ENCODE results near the gene NCOA1.

The NCOA1 gene

DNA sequence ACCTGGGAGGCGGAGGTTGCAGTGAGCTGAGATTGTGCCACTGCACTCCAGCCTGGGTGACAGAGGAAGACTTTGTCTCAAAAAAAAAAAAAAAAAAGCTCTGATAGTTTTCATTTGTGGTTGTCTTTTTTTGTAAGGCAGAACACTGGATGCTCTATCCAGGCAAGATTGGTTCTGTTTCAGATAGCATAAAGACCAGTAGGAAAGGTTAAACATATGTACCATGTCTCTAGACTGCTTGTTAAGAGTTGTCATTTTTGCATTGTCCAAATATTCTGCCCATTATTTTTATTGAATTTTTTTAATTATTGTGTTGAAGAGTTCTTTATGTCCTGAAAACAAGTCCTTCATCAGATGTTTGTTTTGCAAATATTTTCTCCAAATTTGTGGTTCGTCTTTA is 60.0 kb downstream of the NCOA1 start:
- H2BK12ac ChIP-seq (ENCODE audit: low read length) = no peak overlapping the region
- H3K23ac ChIP-seq (ENCODE audit: low read depth, low read length, poor library complexity) = no peak overlapping the region
- no peaks in the 10 kb centered on the region for H3K4me1 ChIP-seq (ENCODE audit: control insufficient read depth in 2 of 2, insufficient read depth in 1 of 2, low read depth in 1 of 2, low read length in 2 of 2)
- peaks cover 0 to 4% of the 10 kb centered on the region in 2 donors for H3K36me3 ChIP-seq (replicated peaks in 1 of 2; ENCODE audit: control insufficient read depth in 2 of 2, insufficient read depth in 2 of 2, low read length in 2 of 2)
- H3K14ac ChIP-seq (ENCODE audit: low read length) = no peak overlapping the region
- no peak overlapping the region for H2AFZ ChIP-seq (ENCODE audit: low read length)
- H3K18ac ChIP-seq (ENCODE audit: low read length) = no peak overlapping the region
- no peak overlapping the region for H2AK5ac ChIP-seq (ENCODE audit: low read depth, low read length)
- H3K79me1 ChIP-seq (ENCODE audit: low read depth, low read length) = peaks cover 1% of the 10 kb centered on the region
- no peak overlapping the region for H3K4me3 ChIP-seq (ENCODE audit: low read length in 2 of 2)
- no peak overlapping the region for H4K91ac ChIP-seq (ENCODE audit: low read depth, low read length, poor library complexity)
- no CpG with 5 or more reads among the region's 2 CpGs for WGBS, 2 donors (ENCODE audit: extremely low coverage in 2 of 2, insufficient read length in 2 of 2, insufficient replicate concordance in 1 of 2)
- H3K4ac ChIP-seq (ENCODE audit: low read length) = no peak overlapping the region
- H3K4me2 ChIP-seq (ENCODE audit: insufficient read depth, low read length, poor library complexity, severe bottlenecking) = no peak overlapping the region
- H3K9ac ChIP-seq (ENCODE audit: low read depth, low read length, poor library complexity) = no peak overlapping the region
- DNase-seq (ENCODE audit: low spot score) = no peak
- H2BK15ac ChIP-seq (ENCODE audit: low read length) = no peak overlapping the region
- no peaks in the 10 kb centered on the region for H3K27me3 ChIP-seq (ENCODE audit: control insufficient read depth in 3 of 3, insufficient read depth in 3 of 3, low read depth in 1 of 3, low read length in 3 of 3)
- H2BK120ac ChIP-seq (ENCODE audit: low read depth, low read length) = no peak overlapping the region
- no peak overlapping the region for H4K8ac ChIP-seq (ENCODE audit: low read depth, low read length)
- H3K9me3 ChIP-seq (replicated peaks in 1 of 2; ENCODE audit: control insufficient read depth in 2 of 2, insufficient read depth in 1 of 2, low read depth in 1 of 2, low read length in 2 of 2) = peaks cover 0 to 18% of the 10 kb centered on the region in 2 donors
- no peak overlapping the region for H2BK5ac ChIP-seq (ENCODE audit: low read length)
- H3K27ac ChIP-seq (replicated peaks; ENCODE audit: low read length) = no peak overlapping the region

DNA sequence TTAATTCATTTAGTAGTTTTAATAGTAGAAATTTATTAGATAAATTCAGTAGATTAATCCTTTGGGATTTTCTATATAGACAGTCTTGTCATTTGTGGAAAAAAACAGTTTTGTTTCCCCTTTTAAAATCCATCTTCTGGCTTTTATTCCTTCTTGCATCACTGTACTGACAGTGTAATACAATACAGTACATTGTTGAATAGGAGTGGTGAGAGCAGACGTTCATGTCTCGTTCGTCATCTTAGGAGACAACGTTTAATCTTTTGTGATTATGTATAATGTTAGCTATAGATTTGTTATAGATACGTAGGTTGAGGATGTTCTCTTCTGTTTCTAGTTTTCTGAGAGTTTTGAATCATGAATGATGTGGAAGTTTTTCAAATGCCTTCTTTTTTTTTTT is 61.8 kb downstream of the NCOA1 start:
- DNase-seq (ENCODE audit: low spot score) = no peak
- no peak overlapping the region for H3K23ac ChIP-seq (ENCODE audit: low read depth, low read length, poor library complexity)
- H4K8ac ChIP-seq (ENCODE audit: low read depth, low read length) = no peak overlapping the region

DNA sequence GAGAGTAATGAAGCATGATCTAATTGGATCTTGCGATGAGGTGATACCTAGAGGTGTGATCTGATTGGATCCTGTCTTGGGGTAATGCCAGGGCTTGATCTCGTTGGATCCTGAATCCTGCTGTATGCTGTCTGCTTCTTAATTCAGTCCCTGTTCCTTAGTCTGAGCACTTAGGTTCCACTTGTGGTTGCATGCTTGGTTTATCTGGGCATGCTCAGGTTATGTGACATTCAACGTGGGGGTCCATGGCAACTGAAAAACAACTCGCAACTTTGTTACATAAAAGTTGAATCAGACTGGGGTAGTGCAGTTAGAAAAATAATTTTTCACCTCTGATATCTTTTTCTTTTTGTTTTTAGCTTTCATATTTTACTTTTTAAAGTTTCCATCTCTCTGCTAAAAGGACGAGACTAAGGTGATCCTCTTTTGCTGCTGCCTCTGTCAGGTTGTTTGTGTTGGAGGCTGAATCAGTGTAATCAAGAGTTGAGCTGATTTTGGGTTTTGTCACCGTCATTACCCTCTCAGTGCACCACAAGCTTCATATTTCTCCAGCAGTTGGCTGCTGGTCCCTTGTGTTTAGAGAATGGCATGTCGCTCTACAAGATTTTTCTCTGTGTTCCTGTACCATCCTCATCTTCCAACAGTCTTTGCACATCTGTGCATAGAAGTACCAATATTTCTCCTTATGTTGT is 67.9 kb downstream of the NCOA1 start:
- Histone ChIP-seq H3K4me2 (ENCODE audit: insufficient read depth, low read length, poor library complexity, severe bottlenecking) (no peak overlapping the region), H3K36me3 (replicated peaks in 1 of 2; ENCODE audit: control insufficient read depth in 2 of 2, insufficient read depth in 2 of 2, low read length in 2 of 2) (peaks cover 0 to 4% of the 10 kb centered on the region in 2 donors), H3K18ac (ENCODE audit: low read length) (no peak overlapping the region), H3K79me1 (ENCODE audit: low read depth, low read length) (no peaks in the 10 kb centered on the region), H3K27ac (replicated peaks; ENCODE audit: low read length) (no peak overlapping the region), H2AFZ (ENCODE audit: low read length) (no peak overlapping the region), H4K91ac (ENCODE audit: low read depth, low read length, poor library complexity) (no peak overlapping the region), H3K4me3 (ENCODE audit: low read length in 2 of 2) (no peak overlapping the region), H4K8ac (ENCODE audit: low read depth, low read length) (no peak overlapping the region), H2BK5ac (ENCODE audit: low read length) (no peak overlapping the region), H3K9me3 (replicated peaks in 1 of 2; ENCODE audit: control insufficient read depth in 2 of 2, insufficient read depth in 1 of 2, low read depth in 1 of 2, low read length in 2 of 2) (peaks cover 0 to 15% of the 10 kb centered on the region in 2 donors), H3K23ac (ENCODE audit: low read depth, low read length, poor library complexity) (no peak overlapping the region), H3K9ac (ENCODE audit: low read depth, low read length, poor library complexity) (no peak overlapping the region), H3K4me1 (ENCODE audit: control insufficient read depth in 2 of 2, insufficient read depth in 1 of 2, low read depth in 1 of 2, low read length in 2 of 2) (peaks cover 3 to 6% of the 10 kb centered on the region in 2 donors), H2BK15ac (ENCODE audit: low read length) (no peak overlapping the region), H3K14ac (ENCODE audit: low read length) (no peak overlapping the region), H2BK120ac (ENCODE audit: low read depth, low read length) (no peak overlapping the region), H2AK5ac (ENCODE audit: low read depth, low read length) (no peak overlapping the region), H3K27me3 (ENCODE audit: control insufficient read depth in 3 of 3, insufficient read depth in 3 of 3, low read depth in 1 of 3, low read length in 3 of 3) (no peaks in the 10 kb centered on the region), H3K4ac (ENCODE audit: low read length) (no peak overlapping the region), H2BK12ac (ENCODE audit: low read length) (no peak overlapping the region)
- no peak for DNase-seq (ENCODE audit: low spot score)
- WGBS, 2 donors (ENCODE audit: extremely low coverage in 2 of 2, insufficient read length in 2 of 2, insufficient replicate concordance in 1 of 2) = no CpG with 5 or more reads among the region's 7 CpGs

More for the DNA sequence above, 61.8 kb downstream of the NCOA1 start:
- peaks cover 0 to 4% of the 10 kb centered on the region in 2 donors for H3K36me3 ChIP-seq (replicated peaks in 1 of 2; ENCODE audit: control insufficient read depth in 2 of 2, insufficient read depth in 2 of 2, low read length in 2 of 2)
- H3K79me1 ChIP-seq (ENCODE audit: low read depth, low read length) = peaks cover 1% of the 10 kb centered on the region
- H2AFZ ChIP-seq (ENCODE audit: low read length) = no peak overlapping the region
- no peak overlapping the region for H4K91ac ChIP-seq (ENCODE audit: low read depth, low read length, poor library complexity)
- no peak overlapping the region for H3K4me2 ChIP-seq (ENCODE audit: insufficient read depth, low read length, poor library complexity, severe bottlenecking)
- H2BK5ac ChIP-seq (ENCODE audit: low read length) = no peak overlapping the region
- H3K9me3 ChIP-seq (replicated peaks in 1 of 2; ENCODE audit: control insufficient read depth in 2 of 2, insufficient read depth in 1 of 2, low read depth in 1 of 2, low read length in 2 of 2) = peaks cover 0 to 20% of the 10 kb centered on the region in 2 donors
- H3K4me1 ChIP-seq (ENCODE audit: control insufficient read depth in 2 of 2, insufficient read depth in 1 of 2, low read depth in 1 of 2, low read length in 2 of 2) = no peaks in the 10 kb centered on the region
- no CpG with 5 or more reads among the region's 5 CpGs for WGBS, 2 donors (ENCODE audit: extremely low coverage in 2 of 2, insufficient read length in 2 of 2, insufficient replicate concordance in 1 of 2)
- no peak overlapping the region for H3K4ac ChIP-seq (ENCODE audit: low read length)
- H3K18ac ChIP-seq (ENCODE audit: low read length) = no peak overlapping the region
- no peak overlapping the region for H2AK5ac ChIP-seq (ENCODE audit: low read depth, low read length)
- H3K9ac ChIP-seq (ENCODE audit: low read depth, low read length, poor library complexity) = no peak overlapping the region
- H3K14ac ChIP-seq (ENCODE audit: low read length) = no peak overlapping the region
- no peak overlapping the region for H2BK15ac ChIP-seq (ENCODE audit: low read length)
- H2BK120ac ChIP-seq (ENCODE audit: low read depth, low read length) = no peak overlapping the region
- H3K4me3 ChIP-seq (ENCODE audit: low read length in 2 of 2) = no peak overlapping the region
- no peaks in the 10 kb centered on the region for H3K27me3 ChIP-seq (ENCODE audit: control insufficient read depth in 3 of 3, insufficient read depth in 3 of 3, low read depth in 1 of 3, low read length in 3 of 3)
- H3K27ac ChIP-seq (replicated peaks; ENCODE audit: low read length) = no peak overlapping the region
- H2BK12ac ChIP-seq (ENCODE audit: low read length) = no peak overlapping the region

DNA sequence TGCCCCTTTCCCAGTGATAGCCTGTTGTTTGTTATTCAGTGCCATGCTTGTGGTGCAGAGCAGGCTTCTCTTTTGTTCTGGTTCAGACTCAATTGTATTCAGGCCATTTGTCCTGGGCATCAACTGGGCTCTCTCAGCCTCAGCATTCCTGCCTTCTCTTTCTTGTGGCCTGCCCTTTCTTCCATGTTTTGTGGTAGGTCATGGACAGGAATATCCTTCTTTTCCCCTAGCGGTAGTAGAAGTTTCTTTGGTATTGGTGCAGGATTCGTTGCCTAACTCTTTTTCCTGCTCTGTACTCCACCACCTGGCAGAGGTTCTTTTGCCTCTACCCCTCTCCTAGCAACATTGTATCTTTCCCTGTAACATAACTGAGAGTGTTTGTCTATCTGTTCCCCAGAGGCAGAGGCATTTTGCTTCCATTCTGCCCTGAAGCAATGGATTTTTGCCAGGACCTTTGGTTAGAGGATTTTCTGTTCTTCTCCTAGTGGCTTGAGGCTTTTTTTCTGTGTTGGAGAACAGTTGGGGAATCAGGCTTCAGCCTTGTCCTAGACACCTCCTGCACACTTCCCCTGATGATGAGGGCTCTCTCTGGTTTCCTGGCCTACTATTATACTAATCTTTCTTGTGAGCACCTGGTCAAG is 68.5 kb downstream of the NCOA1 start:
- WGBS, 2 donors (ENCODE audit: extremely low coverage in 2 of 2, insufficient read length in 2 of 2, insufficient replicate concordance in 1 of 2) = no CpG with 5 or more reads among the region's 2 CpGs
- Histone ChIP-seq H3K27ac (replicated peaks; ENCODE audit: low read length) (no peak overlapping the region), H3K18ac (ENCODE audit: low read length) (no peak overlapping the region), H3K14ac (ENCODE audit: low read length) (no peak overlapping the region), H2AFZ (ENCODE audit: low read length) (no peak overlapping the region), H3K4me3 (ENCODE audit: low read length in 2 of 2) (no peak overlapping the region), H3K27me3 (ENCODE audit: control insufficient read depth in 3 of 3, insufficient read depth in 3 of 3, low read depth in 1 of 3, low read length in 3 of 3) (no peaks in the 10 kb centered on the region), H3K4ac (ENCODE audit: low read length) (no peak overlapping the region), H3K4me2 (ENCODE audit: insufficient read depth, low read length, poor library complexity, severe bottlenecking) (no peak overlapping the region), H3K4me1 (ENCODE audit: control insufficient read depth in 2 of 2, insufficient read depth in 1 of 2, low read depth in 1 of 2, low read length in 2 of 2) (peaks cover 3 to 6% of the 10 kb centered on the region in 2 donors), H4K91ac (ENCODE audit: low read depth, low read length, poor library complexity) (no peak overlapping the region), H2BK15ac (ENCODE audit: low read length) (no peak overlapping the region), H3K9me3 (replicated peaks in 1 of 2; ENCODE audit: control insufficient read depth in 2 of 2, insufficient read depth in 1 of 2, low read depth in 1 of 2, low read length in 2 of 2) (peaks cover 0 to 16% of the 10 kb centered on the region in 2 donors), H3K79me1 (ENCODE audit: low read depth, low read length) (no peaks in the 10 kb centered on the region), H3K36me3 (replicated peaks in 1 of 2; ENCODE audit: control insufficient read depth in 2 of 2, insufficient read depth in 2 of 2, low read length in 2 of 2) (peaks cover 0 to 6% of the 10 kb centered on the region in 2 donors), H2BK12ac (ENCODE audit: low read length) (no peak overlapping the region), H3K9ac (ENCODE audit: low read depth, low read length, poor library complexity) (no peak overlapping the region), H4K8ac (ENCODE audit: low read depth, low read length) (no peak overlapping the region), H2BK5ac (ENCODE audit: low read length) (no peak overlapping the region), H2AK5ac (ENCODE audit: low read depth, low read length) (no peak overlapping the region), H2BK120ac (ENCODE audit: low read depth, low read length) (no peak overlapping the region), H3K23ac (ENCODE audit: low read depth, low read length, poor library complexity) (no peak overlapping the region)
- DNase-seq (ENCODE audit: low spot score) = no peak
